ENCODE results near the gene THBD. TPM values are rescaled to one million over a fixed set of nuclear protein-coding genes. Genes with fewer than 3 reads are reported as not detected.

Gene THBD
- total RNA-seq, 1 donor from 2014 or later, result 5.8 TPM

- no peak overlapping the region for H3K4me3 Mint-ChIP-seq
- H3K4me1 Mint-ChIP-seq (ENCODE audit: unreplicated experiment), result peaks cover 25% of the 10 kb centered on the region
- no peak overlapping the region for H3K27ac Mint-ChIP-seq
- no peaks in the 10 kb centered on the region for H3K36me3 Mint-ChIP-seq
- no peak for TF ChIP-seq CTCF (conservative IDR thresholded peaks at IDR 0.05)
- peaks cover 27% of the 10 kb centered on the region for H3K27me3 Mint-ChIP-seq
- DNase-seq (ENCODE audit: extremely low spot score, unreplicated experiment), result no peak
- H3K9me3 Mint-ChIP-seq, result no peaks in the 10 kb centered on the region
Observed at GRCh38 chr20:23086931-23087411, 37.5 kb upstream of the THBD start.

GRCh38 chr20:23086056-23086566 lies 36.6 kb upstream of the THBD start, which contains the start of gene CD93:
Gene CD93, minus strand, starts transcription at chr20:23086324. Its CDS starts 132 bp downstream, at chr20:23086192.
- DNase-seq (ENCODE audit: extremely low spot score, unreplicated experiment), result no peak
- Mint-ChIP-seq H3K4me3 (no peak within 1 kb of the TSS), H3K27ac (no peak within 1 kb of the TSS), H3K4me1 (ENCODE audit: unreplicated experiment) (peaks cover 24% of the 10 kb centered on the region), H3K36me3 (no peaks in the 10 kb centered on the region), H3K27me3 (peaks cover 22% of the 10 kb centered on the region), H3K9me3 (no peaks in the 10 kb centered on the region)
- TF ChIP-seq CTCF (conservative IDR thresholded peaks at IDR 0.05), result no peak

- DNase-seq (ENCODE audit: extremely low spot score, unreplicated experiment), result no peak
- H3K27me3 Mint-ChIP-seq, result peaks cover 22% of the 10 kb centered on the region
- TF ChIP-seq CTCF (conservative IDR thresholded peaks at IDR 0.05), result no peak
- H3K4me3 Mint-ChIP-seq, result no peak overlapping the region
- H3K27ac Mint-ChIP-seq, result no peak overlapping the region
- no peaks in the 10 kb centered on the region for H3K9me3 Mint-ChIP-seq
- no peaks in the 10 kb centered on the region for H3K36me3 Mint-ChIP-seq
- H3K4me1 Mint-ChIP-seq (ENCODE audit: unreplicated experiment), result peaks cover 24% of the 10 kb centered on the region
Observed at GRCh38 chr20:23085436-23086055, 36.1 kb upstream of the THBD start.

- Mint-ChIP-seq H3K4me3 (no peak overlapping the region), H3K9me3 (no peaks in the 10 kb centered on the region), H3K27me3 (peaks cover 19% of the 10 kb centered on the region), H3K36me3 (no peaks in the 10 kb centered on the region), H3K27ac (no peak overlapping the region), H3K4me1 (ENCODE audit: unreplicated experiment) (peaks cover 19% of the 10 kb centered on the region)
- no peak for DNase-seq (ENCODE audit: extremely low spot score, unreplicated experiment)
- TF ChIP-seq CTCF (conservative IDR thresholded peaks at IDR 0.05), result no peak
Observed at GRCh38 chr20:23084845-23085365, 35.4 kb upstream of the THBD start.

- no peaks in the 10 kb centered on the region for H3K9me3 Mint-ChIP-seq
Observed at GRCh38 chr20:23084282-23084844, 34.9 kb upstream of the THBD start.

More at GRCh38 chr20:23084282-23084844, 34.9 kb upstream of the THBD start:
- Mint-ChIP-seq H3K4me1 (ENCODE audit: unreplicated experiment) (peaks cover 19% of the 10 kb centered on the region), H3K27ac (no peak overlapping the region), H3K27me3 (peaks cover 20% of the 10 kb centered on the region), H3K4me3 (no peak overlapping the region), H3K36me3 (no peaks in the 10 kb centered on the region)
- TF ChIP-seq CTCF (conservative IDR thresholded peaks at IDR 0.05), result no peak
- no peak for DNase-seq (ENCODE audit: extremely low spot score, unreplicated experiment)

Data from type B pancreatic cell (in vitro differentiated cells).